Midbrain (tissue), 1 donor: ENCODE measurements around the gene VPS13D.

Experiments used
- DNase-seq: peaks from one replicate; lab custom pipeline; 2025; lab: John Stamatoyannopoulos, UW

Gene VPS13D

GRCh38 chr1:12433323-12434053 is 203.7 kb downstream of the VPS13D start:
- DNase-seq: no peak

DNA sequence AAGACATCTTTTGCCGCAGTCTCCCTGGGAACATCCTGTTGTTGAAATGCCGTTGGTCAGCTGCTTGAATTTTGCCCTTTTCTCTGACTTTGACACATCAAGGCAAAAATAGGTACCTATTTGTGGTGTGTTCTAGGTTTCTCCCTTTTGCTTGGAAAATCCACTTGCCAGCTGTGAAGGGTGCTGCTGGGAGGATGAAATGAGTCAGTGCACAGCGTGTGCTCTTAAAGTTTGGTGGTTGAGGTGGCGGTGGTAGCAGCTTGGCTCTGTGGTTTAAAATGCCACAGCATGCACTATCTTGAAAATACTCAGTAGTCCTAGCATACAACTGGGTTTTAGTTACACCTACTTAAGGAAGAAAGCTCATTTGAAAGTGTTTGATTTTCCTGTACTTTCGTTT is 204.3 kb downstream of the VPS13D start:
- DNase-seq: no peak

- no peak for DNase-seq
Observed at GRCh38 chr1:12434686-12435085, 204.9 kb downstream of the VPS13D start.

DNA sequence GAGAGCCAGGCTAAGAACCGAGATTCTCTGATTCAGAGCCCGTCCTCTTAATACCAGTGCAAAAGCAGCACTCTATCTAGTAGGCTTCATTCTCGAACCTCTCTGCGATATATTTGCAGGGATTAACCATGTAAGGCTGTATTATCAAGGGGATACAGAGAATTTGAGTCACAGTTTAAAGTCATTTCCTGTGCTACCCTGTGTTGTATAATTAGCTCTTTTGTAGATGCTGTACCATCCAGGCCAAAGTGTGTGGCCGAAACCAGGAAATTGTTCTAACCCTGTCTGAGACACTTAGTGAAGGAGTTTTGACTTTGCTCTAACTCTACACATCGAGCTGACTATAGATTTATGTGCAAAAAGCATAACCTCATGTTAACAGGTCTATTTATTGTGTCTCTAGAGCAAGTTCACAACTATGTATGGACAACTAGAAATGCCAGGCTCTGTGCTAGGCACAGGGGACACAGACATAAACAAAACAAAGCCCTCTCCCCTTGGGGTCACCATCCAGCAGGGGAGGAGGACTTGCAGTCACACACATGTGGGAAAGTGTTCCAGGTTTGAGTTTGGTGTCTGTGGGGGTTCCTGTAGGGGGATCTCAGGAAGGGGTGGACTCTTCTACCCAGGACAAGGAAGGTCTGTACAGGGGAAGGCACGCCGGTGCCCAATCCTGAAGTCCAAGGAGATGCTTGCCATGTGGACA is 206.0 kb downstream of the VPS13D start:
- no peak for DNase-seq

GRCh38 chr1:12436345-12436658 is 206.5 kb downstream of the VPS13D start:
- DNase-seq: no peak

DNA sequence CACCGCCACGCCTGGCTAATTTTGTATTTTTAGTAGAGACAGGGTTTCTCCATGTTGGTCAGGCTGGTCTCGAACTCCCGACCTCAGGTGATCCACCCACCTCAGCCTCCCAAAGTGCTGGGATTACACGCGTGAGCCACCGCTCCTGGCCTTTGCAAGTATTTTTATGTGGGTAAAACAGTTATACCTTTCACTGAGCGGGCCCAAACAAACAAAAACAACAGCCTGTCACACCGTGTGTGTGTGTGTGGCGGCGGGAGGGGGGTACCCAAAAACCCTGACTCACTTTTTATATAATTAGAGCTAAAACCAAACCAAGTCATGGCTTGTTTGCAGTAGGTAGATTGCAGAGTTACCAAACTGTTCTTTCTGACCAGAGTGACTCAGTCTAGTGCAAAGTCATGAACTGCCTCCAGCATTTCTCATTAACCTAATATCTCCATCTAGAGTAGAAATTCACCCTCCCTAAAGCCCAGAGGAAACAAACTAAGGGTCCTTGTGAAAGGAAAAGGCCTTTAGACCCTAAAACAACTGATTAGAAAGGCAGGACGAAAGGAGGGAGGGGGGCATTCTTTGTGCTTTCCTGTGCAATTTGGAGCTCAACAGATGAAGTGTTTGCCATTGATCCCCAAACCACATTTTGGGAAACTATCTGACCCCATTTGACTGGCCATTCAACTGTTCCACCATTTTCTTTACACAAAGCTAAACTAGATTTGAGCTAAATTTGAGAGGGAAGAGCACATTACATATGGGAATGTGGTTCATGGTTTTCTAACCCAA is 207.2 kb downstream of the VPS13D start:
- DNase-seq: no peak

GRCh38 chr1:12437629-12438028 is 207.8 kb downstream of the VPS13D start:
- DNase-seq: no peak

GRCh38 chr1:12438349-12438924 is 208.6 kb downstream of the VPS13D start:
- DNase-seq: no peak

GRCh38 chr1:12439073-12439472 is 209.2 kb downstream of the VPS13D start:
- no peak for DNase-seq

GRCh38 chr1:12441414-12442105 is 211.7 kb downstream of the VPS13D start:
- no peak for DNase-seq

DNA sequence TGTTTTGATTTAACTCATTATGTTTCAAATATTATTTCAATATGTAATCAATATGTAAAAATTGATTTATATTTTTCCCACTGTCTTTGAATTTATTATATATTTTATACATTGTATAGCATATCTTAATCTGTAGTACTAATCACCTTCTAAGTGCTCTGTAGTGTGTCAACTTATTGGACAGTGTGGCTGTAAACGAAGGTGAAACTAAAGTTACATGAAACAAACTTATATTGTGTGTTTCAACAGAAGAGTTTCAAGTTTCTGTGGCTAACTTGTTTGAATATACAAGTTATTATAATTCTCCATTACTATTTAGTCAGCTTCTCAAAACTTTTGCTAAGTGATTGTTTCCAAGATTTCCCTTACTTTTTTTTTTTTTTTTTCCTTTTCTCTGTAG is 212.4 kb downstream of the VPS13D start:
- no peak for DNase-seq

GRCh38 chr1:12443151-12443550 is 213.3 kb downstream of the VPS13D start:
- DNase-seq: no peak

GRCh38 chr1:12444329-12444841 is 214.6 kb downstream of the VPS13D start:
- no peak for DNase-seq

GRCh38 chr1:12445257-12445656 is 215.4 kb downstream of the VPS13D start:
- DNase-seq: no peak

- no peak for DNase-seq
Observed at GRCh38 chr1:12446593-12446992, 216.8 kb downstream of the VPS13D start.

GRCh38 chr1:12447307-12447706 is 217.5 kb downstream of the VPS13D start:
- no peak for DNase-seq

DNA sequence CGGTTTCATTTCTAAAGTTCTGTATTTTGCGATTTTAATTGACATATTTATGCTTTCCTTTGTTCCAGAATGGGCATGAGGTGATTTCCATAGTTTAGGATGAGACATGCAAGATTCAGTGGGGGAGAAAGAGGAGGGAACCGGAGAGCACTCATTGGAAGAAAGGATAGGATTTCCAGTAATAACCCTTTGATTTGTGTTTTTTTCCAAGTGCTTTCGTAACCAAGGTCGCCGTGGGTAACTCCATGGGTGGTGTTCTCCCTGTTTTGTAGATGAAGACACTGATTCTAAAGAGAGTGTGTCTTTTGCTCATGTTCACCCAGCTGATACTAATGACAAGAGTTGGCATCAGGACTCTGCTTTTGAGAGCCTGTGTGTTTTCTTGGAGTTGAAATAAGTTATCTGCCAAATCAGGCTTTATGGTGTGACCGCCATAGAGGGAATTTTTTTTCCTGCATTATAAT is 218.1 kb downstream of the VPS13D start:
- no peak for DNase-seq

DNA sequence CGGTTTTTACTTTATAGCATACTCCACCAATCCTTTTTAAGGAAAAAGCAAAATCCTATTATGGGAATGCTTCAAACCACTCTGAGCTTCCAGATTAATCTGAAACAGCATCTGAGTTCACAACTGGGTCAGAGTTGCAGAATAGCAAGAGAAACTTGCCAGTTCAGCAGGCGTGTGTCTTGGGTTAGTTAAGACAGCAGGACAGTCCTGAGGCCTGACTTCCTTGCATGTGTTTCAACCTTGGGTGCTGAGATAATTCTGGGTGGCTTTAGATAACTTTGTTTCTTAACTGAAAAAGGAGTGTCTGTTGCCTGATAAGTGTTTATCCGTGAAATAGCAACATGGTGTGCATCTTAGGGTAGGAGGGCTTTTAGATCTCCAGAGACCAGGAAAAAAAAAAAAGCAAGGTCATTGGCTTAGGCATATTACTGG is 218.9 kb downstream of the VPS13D start:
- peak; percentile 37 for DNase-seq

- peak; percentile 75 for DNase-seq
Observed at GRCh38 chr1:12450090-12450755, 220.4 kb downstream of the VPS13D start.

DNA sequence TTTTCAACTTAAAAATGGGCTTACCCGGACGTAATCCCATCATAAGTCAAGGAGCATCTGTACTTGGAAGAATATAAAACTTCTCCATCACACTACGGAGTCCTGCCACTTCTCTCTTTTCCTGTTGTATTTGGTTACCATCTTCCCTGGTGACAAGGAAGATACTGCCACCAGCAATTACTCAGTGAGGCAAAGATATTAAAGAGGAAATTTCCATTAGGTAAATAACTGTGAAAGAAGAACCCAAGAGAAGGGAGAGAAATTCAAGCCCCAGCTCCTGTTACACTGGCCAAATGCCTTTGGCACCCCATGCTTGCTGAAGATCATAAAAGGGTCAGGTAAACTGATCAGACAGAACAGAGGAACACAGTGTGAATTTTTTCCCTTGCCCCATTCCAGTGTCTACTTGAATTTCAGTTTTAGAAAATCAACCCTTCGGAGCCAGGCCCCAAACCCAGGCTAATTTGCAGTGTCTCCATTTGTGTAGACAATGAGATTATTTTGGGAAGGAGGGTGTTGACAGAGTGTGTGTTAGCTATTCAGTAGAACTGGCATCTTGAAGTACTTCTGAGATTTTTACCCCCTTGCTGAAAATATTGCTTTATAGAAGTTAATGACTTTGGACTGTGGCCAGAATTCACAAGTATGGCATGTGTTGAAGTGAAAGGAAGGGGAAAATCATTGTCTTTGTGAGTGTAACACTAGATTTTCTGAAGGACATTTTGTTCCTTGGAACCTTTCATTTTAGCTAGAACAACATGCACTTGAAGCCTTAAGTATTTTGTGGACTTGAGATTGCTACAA is 221.1 kb downstream of the VPS13D start:
- DNase-seq: no peak
